Caco-2 (cell line): ENCODE measurements around the gene TWF2. TPM values are rescaled to one million over a fixed set of nuclear protein-coding genes. Genes with fewer than 3 reads are reported as not detected.

Source experiments
- BruUV-seq: library from RNA; stranded (reverse); fragments of 400-500 nt; replicated peaks from 2 replicates; lab custom pipeline; 2021; lab: Mats Ljungman, UMichigan
- CTCF ChIA-PET: fragments of 300-600 bp; sonication (Branson Sonifier 250); formaldehyde crosslinking; loops from one replicate; lab custom pipeline; 2022; ENCODE audit warnings: antibody characterized with exemption; lab: Charles Lee
- POLR2A ChIA-PET: fragments of 300-600 bp; sonication (Branson Sonifier 250); formaldehyde crosslinking; loops from one replicate; lab custom pipeline; 2022; ENCODE audit warnings: antibody characterized with exemption; lab: Charles Lee
- DNase-seq, 2 experiments: peaks; one replicate each; pipeline versions ENCODE4 v3.0.0 to v3.0.0-alpha.2; 2020 to 2022
- H3K27me3 ChIP-seq: replicated peaks from 2 replicates; pipeline ENCODE4 v1.6.0; 2011; ENCODE audit warnings: low read length; ENCODE audit not compliant: control insufficient read depth, insufficient read depth
- H3K36me3 ChIP-seq: 2 replicates; pipeline ENCODE4 v1.5.1; 2011; ENCODE audit warnings: low read length; ENCODE audit not compliant: control insufficient read depth, insufficient read depth
- H3K4me1 ChIP-seq: fragments of 250-450 bp; sonication (Bioruptor Pico); 2 replicates; pipeline ENCODE4 v1.5.1; 2020; ENCODE audit warnings: mild to moderate bottlenecking
- H3K4me3 ChIP-seq: 2 replicates; pipeline ENCODE4 v1.5.1; 2011; ENCODE audit warnings: low read depth, mild to moderate bottlenecking, control low read depth, low read length
- H3K9me3 ChIP-seq: fragments of 250-450 bp; sonication (Bioruptor Pico); 2 replicates; pipeline ENCODE4 v1.5.1; 2020; ENCODE audit warnings: mild to moderate bottlenecking, moderate library complexity
- H3K27ac Mint-ChIP-seq: one replicate; pipeline ENCODE4 v1.8.0; 2022; ENCODE audit warnings: mixed read lengths; ENCODE audit not compliant: unreplicated experiment
- H3K27me3 Mint-ChIP-seq: one replicate; pipeline ENCODE4 v1.8.0; 2022; ENCODE audit warnings: mixed read lengths; ENCODE audit not compliant: insufficient read depth, unreplicated experiment
- H3K36me3 Mint-ChIP-seq: one replicate; pipeline ENCODE4 v1.8.0; 2022; ENCODE audit warnings: mild to moderate bottlenecking, mixed read lengths; ENCODE audit not compliant: insufficient read depth, unreplicated experiment
- H3K4me1 Mint-ChIP-seq: one replicate; pipeline ENCODE4 v1.8.0; 2022; ENCODE audit warnings: low read depth, mixed read lengths; ENCODE audit not compliant: unreplicated experiment
- H3K4me3 Mint-ChIP-seq: one replicate; pipeline ENCODE4 v1.8.0; 2022; ENCODE audit warnings: mild to moderate bottlenecking, moderate library complexity, mixed read lengths; ENCODE audit not compliant: unreplicated experiment
- H3K9me3 Mint-ChIP-seq: one replicate; pipeline ENCODE4 v1.8.0; 2022; ENCODE audit warnings: mixed read lengths; ENCODE audit not compliant: unreplicated experiment
- intact Hi-C: fragments of 100-400 bp; cut with micrococcal nuclease; formaldehyde crosslinking; loops from one replicate; pipeline ENCODE4 v1.10.0; 2022; ENCODE audit not compliant: unreplicated experiment
- total RNA-seq: library from RNA; stranded (reverse); gene quantifications from 2 replicates; pipeline ENCODE4 v1.2.3, GENCODE V29; 2022
- TF ChIP-seq, protein P1 (sequence below), 2 experiments: fragments of 200-600 bp in 1 of 2; IDR thresholded peaks; 1 replicate in 1 of 2; 2 replicates in 1 of 2; pipeline versions ENCODE4 v1.5.1 to v1.8.0; 2011 to 2022; ENCODE audit warnings: antibody characterized with exemption in 1 of 2, control low read depth in 1 of 2, inconsistent platforms in 1 of 2, low read depth in 1 of 2, low read length in 1 of 2, mild to moderate bottlenecking in 1 of 2, moderate library complexity in 1 of 2; ENCODE audit not compliant: insufficient read depth in 1 of 2, severe bottlenecking in 1 of 2, unreplicated experiment in 1 of 2

The TWF2 gene
- total RNA-seq, 1 experiment from 2014 or later: 29.9 TPM

DNA sequence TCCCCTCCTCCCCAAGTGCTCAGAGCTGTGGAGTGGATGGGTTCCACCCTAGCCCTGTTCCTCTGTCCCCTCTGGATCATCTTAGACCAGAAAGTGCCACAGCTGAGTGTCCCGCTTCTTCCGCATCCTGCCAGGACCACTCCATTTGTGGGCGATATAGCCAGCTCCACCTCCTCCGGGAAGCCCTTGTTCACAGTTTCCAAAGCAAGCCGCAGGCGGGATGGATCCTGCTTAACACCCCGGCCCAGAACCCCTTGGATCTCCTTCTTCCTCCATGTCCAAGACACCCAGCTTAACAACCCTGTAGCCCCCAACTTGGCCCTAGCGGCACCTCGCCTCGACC, 41.5 kb downstream of the TWF2 start:
- TSS peak; percentile 85 for BruUV-seq
- H3K4me1 ChIP-seq: peaks cover 30% of the 10 kb centered on the region
- H3K4me3 ChIP-seq: peak overlapping the region; percentile 95
- H3K27me3 ChIP-seq: no peaks in the 10 kb centered on the region
- H3K36me3 Mint-ChIP-seq: peaks cover 39% of the 10 kb centered on the region
- intact Hi-C loops: loop anchor here (5.0 kb wide), 1 partner anchor 45 kb away; the partner anchor contains the start of gene POC1A
- no peaks in the 10 kb centered on the region for H3K9me3 ChIP-seq
- H3K27me3 Mint-ChIP-seq: no peaks in the 10 kb centered on the region
- TF ChIP-seq, protein P1, sequence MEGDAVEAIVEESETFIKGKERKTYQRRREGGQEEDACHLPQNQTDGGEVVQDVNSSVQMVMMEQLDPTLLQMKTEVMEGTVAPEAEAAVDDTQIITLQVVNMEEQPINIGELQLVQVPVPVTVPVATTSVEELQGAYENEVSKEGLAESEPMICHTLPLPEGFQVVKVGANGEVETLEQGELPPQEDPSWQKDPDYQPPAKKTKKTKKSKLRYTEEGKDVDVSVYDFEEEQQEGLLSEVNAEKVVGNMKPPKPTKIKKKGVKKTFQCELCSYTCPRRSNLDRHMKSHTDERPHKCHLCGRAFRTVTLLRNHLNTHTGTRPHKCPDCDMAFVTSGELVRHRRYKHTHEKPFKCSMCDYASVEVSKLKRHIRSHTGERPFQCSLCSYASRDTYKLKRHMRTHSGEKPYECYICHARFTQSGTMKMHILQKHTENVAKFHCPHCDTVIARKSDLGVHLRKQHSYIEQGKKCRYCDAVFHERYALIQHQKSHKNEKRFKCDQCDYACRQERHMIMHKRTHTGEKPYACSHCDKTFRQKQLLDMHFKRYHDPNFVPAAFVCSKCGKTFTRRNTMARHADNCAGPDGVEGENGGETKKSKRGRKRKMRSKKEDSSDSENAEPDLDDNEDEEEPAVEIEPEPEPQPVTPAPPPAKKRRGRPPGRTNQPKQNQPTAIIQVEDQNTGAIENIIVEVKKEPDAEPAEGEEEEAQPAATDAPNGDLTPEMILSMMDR (IDR thresholded peaks at IDR 0.05; ENCODE audit: insufficient read depth in 1 of 2, low read depth in 1 of 2, low read length in 1 of 2, severe bottlenecking in 1 of 2, unreplicated experiment in 1 of 2): no peak
- no peak for DNase-seq
- H3K4me3 Mint-ChIP-seq: peak overlapping the region; percentile 98
- no peaks in the 10 kb centered on the region; the same call in 1 of the 2 replicates for H3K36me3 ChIP-seq
- ChIA-PET CTCF (interaction anchor here (0.6 kb wide), 1 partner anchor 142 kb away, joined by 4 read pairs; no protein-coding TSS in a partner anchor), POLR2A (interaction anchor here (0.5 kb wide), 1 partner anchor 40 kb away, joined by 3 read pairs; no protein-coding TSS in a partner anchor)
- peaks cover 7% of the 10 kb centered on the region for H3K4me1 Mint-ChIP-seq
- no peaks in the 10 kb centered on the region for H3K9me3 Mint-ChIP-seq
- peak overlapping the region; percentile 90 for H3K27ac Mint-ChIP-seq

DNA sequence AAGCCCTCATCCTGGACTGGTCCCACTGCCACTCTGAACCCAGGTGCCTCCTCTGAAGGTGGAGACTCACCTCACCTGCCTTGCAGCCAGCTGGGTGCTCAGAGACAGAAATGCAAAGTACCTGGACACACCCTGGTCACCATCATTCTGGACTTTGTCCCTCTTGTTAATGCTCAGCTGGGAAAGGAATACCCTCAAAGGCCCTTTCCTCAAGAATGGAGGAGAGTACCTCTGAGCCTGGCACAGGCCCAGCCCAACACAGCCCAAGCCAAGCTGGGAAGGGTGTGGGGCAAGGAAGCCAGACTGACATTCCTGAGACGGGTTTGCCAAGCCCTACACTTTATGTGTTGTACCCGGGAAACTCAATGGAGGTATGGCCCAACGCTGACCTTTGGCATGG, 42.0 kb downstream of the TWF2 start:
- Histone ChIP-seq H3K4me1 (peaks cover 30% of the 10 kb centered on the region), H3K27me3 (no peaks in the 10 kb centered on the region), H3K36me3 (no peaks in the 10 kb centered on the region; the same call in 1 of the 2 replicates), H3K9me3 (no peaks in the 10 kb centered on the region), H3K4me3 (no peak overlapping the region)
- H3K36me3 Mint-ChIP-seq: peaks cover 34% of the 10 kb centered on the region
- H3K9me3 Mint-ChIP-seq: no peaks in the 10 kb centered on the region
- intact Hi-C loops: loop anchor here (5.0 kb wide), 1 partner anchor 45 kb away; the partner anchor contains the start of gene POC1A
- peak overlapping the region; percentile 98 for H3K4me3 Mint-ChIP-seq
- CTCF ChIA-PET: interaction anchor here (0.5 to 0.6 kb wide), 2 partner anchors 10 to 141 kb away, joined by 4 read pairs; no protein-coding TSS in a partner anchor
- peak overlapping the region; percentile 90 for H3K27ac Mint-ChIP-seq
- no TSS peak for BruUV-seq
- H3K4me1 Mint-ChIP-seq: peaks cover 7% of the 10 kb centered on the region
- TF ChIP-seq, protein P1 (IDR thresholded peaks at IDR 0.05; ENCODE audit: insufficient read depth in 1 of 2, low read depth in 1 of 2, low read length in 1 of 2, severe bottlenecking in 1 of 2, unreplicated experiment in 1 of 2): no peak
- POLR2A ChIA-PET: interaction anchor here (0.7 kb wide), 1 partner anchor 43 kb away, joined by 5 read pairs; the partner anchor contains the start of gene POC1A
- H3K27me3 Mint-ChIP-seq: no peaks in the 10 kb centered on the region
- peak; percentile 34 to 65 for DNase-seq

DNA sequence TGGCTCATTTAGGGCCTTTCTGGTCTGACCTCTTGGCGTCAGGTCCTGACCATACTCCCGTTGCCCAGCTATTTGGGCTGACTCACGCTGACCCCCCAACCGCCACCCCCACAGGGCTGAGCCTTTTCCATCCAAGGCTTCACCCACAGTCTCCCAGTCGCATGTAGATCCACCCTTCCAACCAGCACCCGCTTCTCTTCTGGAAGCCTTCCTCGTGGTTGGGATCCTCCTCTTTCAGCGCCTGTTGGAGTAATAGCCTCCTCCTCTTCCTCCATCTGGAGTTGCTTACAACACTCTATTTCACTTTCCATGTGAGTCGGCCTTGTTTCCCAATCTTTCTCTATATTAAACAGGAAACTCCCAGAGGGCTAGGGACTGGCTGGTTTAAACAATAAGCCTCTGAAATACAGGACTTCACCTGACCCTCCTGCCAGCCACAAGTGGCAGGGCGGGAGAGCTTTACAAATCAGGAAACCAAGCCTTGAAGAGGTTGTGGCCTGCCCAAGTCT, 43.1 kb downstream of the TWF2 start:
- Mint-ChIP-seq H3K4me3 (no peak overlapping the region), H3K36me3 (peaks cover 26% of the 10 kb centered on the region), H3K4me1 (peaks cover 7% of the 10 kb centered on the region), H3K9me3 (no peaks in the 10 kb centered on the region), H3K27ac (no peak overlapping the region), H3K27me3 (no peaks in the 10 kb centered on the region)
- H3K4me3 ChIP-seq: no peak overlapping the region
- no peaks in the 10 kb centered on the region for H3K27me3 ChIP-seq
- ChIA-PET CTCF (no interaction called here), POLR2A (no interaction called here)
- no peak for DNase-seq
- no peaks in the 10 kb centered on the region for H3K9me3 ChIP-seq
- BruUV-seq: no TSS peak
- H3K36me3 ChIP-seq: no peaks in the 10 kb centered on the region; the same call in 1 of the 2 replicates
- intact Hi-C loops: loop anchor here (5.0 kb wide), 1 partner anchor 44 kb away; the partner anchor contains the start of gene POC1A
- H3K4me1 ChIP-seq: peaks cover 30% of the 10 kb centered on the region
- TF ChIP-seq, protein P1 (IDR thresholded peaks at IDR 0.05; ENCODE audit: insufficient read depth in 1 of 2, low read depth in 1 of 2, low read length in 1 of 2, severe bottlenecking in 1 of 2, unreplicated experiment in 1 of 2): no peak
